Smooth muscle cell of the brain vasculature (primary cell): ENCODE data around the gene PTMA.

Experiments
- DNase-seq: peaks from one replicate; pipeline ENCODE4 v3.0.0-alpha.2; 2012; ENCODE audit warnings: low read depth, low spot score

Gene PTMA

DNA sequence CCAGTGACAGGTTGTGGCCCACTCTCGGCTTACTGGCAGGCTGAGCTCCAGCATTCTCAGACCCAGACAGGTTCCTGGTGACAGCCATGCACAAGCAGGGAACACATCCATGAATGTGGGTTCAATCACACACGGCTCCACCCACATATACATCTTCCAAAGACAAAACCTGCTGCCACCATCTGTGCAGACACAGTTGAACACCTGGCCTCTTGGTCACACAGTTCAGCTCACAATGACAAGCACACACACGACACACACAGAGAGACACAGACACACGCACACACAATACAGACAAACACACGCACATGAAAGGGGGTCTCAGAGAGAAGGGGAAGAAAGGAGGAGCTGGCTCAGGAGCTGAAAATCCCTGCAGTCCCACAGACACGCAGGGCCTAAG is 32.1 kb upstream of the PTMA start:
- no peak for DNase-seq

DNA sequence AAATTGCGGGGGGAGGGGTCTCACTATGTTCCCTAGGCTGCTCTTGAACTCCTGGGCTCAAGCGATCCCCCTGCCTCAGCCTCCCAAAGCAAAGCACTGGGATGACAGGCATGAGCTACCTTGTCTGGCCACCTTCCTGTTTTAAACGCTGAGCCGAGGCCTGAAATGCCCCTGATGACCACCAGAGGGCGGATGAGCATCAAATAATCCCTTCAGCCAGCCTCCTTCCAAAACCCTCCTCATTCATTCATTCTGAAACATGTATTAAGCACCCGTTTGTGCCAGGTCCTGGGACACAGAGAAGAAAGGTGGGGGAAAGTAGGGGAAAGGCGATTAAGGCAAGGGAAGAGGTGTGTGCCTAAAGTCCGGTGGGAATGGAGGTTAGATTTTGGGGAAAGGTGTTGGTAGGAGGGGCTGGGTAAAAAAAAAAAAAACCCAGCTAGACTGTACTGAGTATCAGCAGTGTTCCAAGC is 30.7 kb upstream of the PTMA start:
- no peak for DNase-seq

DNA sequence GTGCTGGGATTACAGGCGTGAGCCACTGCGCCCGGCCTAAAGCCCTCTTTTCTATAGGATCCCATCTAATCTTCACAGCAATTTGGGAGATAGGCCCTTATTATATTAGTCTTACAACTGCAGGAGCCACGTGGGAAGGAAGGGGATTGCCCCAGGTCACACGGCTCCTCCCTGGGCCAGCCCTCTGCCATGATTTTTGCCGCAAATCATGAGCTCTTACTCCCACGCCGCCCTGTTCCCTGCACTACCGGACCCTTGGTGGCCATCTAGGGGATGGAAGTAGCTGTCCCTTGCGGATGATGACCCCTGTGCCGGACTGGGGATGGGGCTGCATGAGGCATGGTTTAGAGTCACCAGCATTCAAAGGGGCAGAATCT is 28.4 kb upstream of the PTMA start:
- DNase-seq = no peak

DNA sequence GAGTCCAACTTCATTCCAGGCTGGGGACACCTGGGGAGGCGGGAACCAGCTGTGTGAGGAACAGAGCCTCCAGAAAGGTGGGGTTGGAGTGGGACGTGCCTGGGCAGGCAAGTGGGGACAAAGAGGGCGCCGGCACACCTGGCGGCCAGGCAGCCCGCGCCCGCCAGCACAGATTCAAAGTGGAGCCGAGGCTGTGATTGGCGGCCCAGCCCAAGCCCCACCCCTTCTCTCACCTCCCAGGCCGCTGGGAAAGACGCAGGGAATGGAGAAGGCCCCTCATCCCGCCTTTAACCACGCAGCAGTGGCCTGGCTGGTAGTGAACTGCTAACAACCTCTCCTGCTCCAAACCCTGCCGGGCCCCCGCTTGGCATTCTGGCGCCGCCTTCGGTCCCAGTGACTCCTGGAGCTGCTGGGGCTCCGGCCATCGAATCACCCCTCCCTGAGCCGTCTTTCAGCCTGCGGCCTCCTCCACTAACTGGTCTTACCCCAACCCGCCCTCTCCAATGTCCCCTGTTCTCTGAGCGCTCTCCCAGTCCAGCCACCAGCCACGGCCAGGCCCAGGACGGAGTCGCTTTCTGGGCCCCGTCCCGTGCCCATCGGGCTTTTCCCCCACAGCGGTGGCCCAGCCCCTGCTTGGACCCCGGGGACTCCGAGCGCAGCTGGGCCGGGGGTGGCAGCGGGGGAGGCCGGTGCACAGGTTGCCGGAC is 27.9 kb upstream of the PTMA start:
- no peak for DNase-seq

DNA sequence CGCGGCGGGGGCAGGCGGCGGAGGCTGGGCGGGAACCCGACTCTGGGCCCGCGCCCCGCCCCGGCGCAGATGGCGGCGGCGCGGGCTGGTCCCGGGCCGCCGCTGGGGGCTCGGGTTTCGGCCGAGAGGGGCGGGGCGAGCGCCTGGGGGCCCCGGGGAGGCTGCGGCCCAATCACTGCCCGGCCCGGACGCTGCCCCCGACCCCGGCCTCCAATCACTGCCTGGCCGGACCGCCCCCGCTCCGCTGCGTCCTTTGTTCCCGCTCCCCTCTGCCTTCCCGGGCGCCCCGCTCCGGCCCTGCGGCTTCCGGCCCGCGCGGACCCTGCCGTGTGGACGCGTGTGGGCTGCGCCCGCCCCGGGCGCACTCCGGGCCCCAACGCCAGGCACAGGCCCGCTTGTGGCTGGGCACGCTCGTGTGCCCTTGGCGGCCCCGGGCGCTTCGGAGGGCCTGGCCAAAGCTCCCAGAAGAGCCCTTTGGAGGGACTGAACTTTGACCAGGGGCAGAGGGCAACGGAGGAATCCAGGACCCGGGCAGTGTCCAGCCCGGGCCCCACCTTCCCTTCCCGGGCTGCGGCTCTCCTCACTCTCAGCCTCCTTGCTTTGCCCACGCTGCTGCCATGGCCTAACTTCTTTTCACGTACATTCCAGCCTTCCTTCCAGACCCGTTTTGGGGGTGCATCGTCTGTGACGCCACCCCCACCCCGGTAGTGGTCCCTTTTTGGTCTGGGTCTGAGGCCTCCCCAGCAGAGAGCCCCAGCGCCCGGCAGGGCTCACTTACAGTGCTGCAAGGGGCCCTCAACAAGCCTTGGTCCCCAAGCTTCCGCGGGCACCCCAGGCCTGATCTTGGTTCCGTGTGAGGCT is 27.1 kb upstream of the PTMA start:
- DNase-seq = no peak

DNA sequence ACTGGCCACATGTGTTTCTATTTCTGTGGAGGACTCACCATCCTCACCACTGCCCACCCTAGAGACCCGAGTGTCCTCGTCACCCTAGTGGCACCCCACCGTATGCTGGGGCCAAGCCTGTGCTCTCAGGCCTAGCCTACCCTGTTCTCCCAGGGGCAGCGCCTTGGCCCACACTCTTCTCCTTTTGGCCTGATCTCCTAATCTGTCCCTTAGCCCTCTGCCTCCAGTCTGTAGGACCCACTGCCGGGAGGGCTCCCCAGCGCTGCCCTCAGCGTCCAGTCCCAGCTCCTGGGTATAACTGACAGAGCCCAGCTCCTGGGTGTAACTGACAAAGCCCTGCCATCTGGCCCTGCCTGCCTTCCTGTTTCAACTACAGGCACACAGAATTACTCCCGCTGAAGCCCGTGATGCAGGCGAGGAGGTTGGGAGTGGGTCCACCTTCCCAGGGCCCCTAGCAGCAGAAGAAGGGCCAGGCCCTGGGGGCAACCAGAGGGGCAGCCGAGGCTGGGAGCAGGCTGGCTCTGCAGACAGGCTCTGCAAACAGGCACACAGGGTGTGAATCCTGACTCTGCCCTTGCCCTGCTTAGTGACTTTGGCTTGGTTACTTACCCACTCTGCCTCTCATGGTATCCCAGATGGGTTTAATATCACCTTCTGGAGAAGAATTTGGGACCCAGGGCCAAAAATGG is 25.6 kb upstream of the PTMA start:
- DNase-seq = no peak

DNA sequence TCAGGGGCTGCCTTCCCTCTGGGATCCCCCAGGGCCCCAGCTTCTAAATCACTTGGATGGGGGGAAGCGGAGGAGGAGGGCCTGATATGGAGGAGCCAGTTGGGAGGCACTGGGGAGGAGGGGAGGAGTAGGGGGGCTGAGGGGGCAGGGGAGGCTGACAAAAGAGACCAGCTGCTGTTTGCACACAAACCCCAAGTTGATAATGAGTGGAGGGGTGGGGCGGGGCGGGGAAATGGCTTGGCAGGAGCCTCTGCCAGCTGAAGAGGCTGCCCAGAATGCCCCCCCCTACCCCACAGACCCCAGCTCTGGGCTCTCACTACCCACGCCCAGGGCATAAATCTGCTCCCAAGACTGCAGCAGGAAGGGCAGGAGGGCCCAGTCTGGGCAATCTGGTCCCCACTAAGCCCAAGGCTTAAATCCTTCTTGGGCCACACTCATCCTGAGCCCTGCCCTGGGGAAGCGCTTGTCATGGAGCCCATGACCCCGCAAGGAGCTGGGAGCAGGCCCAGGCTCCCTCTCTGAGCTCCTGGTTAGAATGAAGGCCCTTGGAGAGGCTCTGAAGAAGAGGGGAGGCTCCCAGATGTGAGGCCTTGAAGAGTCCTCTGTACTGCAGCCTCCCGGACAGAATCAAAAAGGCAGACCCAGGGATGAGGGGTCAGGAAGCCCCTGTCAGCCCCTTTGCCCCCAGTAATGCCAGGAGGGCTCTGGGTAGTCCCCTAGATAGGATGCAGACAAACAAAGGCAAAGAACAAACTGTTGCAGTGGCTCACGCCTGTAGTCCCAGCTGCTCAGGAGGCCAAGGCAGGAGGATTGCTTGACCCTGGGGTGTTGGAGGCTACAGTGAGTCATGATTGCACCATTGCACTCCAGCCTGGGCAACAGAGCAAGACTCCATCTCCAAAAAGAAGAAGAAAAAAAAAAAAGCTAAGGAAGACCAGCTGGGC is 24.8 kb upstream of the PTMA start:
- no peak for DNase-seq

DNA sequence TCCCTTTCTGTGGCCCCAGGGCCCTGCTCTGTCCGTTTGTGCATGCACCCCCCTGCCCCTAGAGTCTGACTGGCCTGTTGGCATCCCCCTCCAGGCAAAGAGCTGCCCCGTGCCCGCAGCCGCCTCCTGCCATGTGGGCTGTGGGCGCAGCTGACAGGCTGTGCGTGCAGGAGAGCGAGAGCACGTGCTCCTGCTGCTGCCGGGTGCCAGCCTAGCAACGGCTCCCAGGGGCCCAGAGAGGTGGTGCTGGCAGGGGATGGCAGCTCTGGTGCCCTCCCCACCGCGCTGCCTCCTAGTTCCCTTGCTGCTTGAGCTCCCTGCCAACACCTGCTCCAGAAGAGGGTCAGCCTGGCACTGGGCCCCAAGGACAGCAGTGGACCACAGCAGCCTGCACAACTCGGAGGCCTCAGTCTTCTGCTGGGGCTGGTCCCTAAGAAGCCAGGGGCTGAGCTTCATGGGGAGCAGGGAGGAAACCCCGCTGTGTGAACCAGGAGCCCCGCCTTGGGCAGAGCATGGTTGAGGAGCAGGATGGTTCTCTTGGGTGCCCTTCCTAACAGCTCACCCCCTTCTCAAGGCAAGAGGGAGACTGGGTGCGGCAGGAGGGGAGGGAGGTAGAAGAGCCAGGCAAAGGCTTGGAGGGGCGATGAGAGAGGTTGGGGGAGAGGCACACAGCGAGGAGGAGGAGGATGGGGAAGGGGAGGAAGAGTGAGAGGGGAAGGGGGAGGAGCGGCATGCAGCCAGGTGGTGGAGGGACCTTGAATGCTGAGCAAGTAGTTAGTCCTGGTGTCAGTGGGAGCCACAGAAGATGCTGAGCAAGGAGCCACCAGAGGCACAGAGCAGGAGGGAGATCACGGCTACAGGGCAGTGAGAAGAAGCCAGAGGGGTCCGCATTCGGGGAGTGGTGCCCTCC is 23.8 kb upstream of the PTMA start:
- DNase-seq = no peak

DNA sequence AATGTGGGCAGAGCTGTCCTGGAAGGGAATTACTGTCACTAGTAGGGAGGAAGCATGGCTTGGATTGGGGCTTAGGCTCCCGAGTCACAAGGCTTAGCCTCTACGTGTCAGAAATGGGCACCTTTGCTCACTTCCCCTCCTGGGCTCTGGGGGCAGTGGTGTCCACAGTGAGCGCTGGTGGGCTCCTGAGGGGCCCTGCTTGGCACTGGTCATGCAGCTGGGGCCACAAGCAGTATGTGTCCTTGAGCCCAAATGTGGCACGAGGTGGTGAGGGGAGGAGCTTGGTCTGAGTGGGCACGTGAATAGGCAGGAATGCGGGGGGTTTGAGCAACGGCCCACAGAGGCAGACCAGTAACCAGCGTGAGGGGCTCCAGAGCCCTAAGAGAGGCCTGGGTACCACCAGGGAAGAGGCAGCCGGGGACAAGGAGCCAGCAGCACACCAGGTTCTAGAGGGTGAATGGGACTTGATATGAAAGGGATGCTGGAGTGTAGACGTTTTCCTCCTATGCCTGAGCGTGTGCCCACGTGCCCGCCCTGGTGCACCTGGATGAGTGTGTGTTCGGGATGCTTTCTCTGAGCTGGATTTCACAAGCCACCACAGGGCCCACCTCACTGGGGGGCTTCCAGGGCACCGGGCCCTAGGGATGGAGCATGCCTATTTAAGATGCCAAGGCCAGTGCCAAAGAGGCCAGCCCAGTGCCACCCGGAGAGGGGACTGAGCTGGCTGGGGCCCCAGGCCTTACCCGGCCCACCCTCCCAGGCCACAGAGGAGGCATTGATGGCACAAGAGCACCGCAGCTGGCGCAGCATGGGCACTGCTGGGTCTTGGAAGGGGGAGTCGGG is 22.8 kb upstream of the PTMA start:
- DNase-seq = no peak

DNA sequence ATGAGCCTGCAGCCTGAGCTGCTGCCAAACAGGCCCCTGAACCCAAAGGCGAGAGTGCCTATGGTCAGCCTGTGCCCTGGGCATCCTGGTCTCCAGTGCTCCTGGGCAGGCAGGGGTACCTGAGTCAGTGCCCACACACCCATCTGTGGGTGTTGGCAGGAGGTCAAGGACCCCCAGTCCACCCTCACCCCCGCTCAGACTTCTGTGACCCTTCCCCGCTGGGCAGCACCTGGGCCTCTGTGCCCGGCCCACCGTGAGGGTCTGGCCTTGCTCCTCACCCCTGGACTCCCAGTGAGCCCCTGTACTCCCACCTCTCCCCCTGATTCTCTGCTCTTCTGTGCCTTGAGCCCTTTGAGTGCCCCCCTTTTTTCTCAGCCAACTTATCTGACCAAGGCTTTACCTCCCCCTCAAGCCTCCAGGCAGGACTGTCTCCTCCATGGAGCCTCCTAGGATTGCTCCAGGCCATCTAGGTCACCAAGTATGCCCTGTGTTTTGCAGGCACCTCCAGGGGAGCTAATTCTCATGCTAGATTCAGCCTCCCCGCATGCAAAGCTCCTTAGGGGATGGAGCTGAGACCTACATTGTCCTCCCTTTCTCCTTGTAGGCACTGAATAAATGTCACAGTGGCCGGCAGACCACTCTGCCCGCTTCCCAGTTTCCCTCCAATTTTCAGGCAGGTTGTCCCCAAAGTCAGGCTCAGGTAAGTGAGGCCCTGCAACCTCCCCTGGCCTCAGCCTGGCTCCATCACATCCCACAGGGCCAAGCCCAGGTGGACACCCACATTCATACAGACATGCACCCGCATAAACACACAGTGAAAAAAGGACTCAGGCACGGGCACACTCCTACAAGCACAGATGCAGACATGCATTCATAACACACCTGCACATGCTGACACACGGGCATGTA is 21.9 kb upstream of the PTMA start:
- no peak for DNase-seq

DNA sequence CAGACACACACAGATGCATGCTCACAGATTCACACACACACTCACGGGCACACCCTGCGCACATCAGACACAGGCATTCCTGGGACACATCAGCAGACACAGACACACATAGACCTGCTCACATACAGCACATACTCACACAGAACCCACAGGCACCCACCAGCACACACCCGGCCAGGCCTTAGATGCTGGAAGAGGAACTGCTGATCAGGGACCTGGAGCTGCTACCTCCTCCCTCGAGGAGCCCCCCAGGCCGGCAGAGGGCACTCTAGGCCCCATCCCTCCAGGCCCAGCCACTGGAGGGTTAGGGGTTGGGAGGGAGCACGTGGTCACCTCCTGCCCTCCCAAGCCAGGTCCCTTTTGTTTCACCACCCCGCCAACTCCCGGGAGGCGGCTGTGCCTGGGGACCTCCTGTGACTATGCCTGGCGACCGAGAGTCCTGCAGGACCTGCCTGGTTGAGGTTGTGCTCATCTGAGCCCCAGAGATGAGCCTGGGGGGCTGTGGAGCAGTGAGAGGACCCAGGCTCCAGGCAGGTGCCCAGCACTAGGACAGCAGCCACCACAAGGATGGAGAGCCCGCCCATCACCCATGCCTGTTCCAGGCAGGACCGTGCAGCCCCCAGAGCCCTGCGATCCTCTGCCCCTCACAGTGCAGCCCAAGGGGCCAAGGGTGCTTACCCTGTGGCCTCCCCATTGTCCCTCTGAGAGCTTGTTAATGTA is 21.0 kb upstream of the PTMA start:
- DNase-seq = no peak

DNA sequence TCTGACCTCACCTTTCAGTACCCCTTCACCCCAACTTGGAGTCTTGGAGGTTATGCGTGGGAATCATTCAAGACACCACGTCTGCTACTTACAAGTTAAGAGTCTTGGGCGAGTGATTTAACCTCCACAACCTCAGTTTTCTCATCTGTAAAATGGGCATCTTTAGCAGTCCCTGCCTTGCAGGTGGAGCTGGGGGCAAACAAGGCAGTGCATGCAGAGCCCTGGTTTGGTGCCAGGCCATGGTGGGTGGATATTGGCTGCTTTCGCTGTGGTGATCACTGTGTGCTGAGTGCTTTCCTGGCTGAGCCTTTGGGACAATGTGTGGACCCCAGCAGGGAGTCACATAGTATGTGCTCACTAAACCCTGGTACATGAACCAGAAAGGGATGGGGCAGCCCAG is 20.4 kb upstream of the PTMA start:
- no peak for DNase-seq

DNA sequence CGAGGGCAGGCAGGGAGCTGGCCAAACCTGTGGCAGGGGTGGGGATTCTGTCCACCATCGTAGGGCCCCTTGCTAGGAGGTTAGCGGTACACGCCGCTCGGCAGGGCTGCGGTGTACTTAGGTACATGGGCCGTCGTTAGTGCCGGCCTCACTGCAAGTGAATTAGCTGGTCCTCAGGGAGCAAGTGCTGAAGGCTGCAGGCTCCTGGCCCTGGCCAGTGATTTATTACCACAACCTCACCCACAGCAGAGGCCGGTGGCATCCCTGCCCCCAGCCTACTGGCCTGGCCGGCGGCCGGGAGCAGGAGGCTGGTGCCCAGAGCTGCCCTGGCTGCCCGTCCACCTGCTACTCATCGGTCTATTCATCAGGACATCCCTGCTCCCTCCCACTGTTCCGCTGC is 19.6 kb upstream of the PTMA start:
- DNase-seq = no peak

DNA sequence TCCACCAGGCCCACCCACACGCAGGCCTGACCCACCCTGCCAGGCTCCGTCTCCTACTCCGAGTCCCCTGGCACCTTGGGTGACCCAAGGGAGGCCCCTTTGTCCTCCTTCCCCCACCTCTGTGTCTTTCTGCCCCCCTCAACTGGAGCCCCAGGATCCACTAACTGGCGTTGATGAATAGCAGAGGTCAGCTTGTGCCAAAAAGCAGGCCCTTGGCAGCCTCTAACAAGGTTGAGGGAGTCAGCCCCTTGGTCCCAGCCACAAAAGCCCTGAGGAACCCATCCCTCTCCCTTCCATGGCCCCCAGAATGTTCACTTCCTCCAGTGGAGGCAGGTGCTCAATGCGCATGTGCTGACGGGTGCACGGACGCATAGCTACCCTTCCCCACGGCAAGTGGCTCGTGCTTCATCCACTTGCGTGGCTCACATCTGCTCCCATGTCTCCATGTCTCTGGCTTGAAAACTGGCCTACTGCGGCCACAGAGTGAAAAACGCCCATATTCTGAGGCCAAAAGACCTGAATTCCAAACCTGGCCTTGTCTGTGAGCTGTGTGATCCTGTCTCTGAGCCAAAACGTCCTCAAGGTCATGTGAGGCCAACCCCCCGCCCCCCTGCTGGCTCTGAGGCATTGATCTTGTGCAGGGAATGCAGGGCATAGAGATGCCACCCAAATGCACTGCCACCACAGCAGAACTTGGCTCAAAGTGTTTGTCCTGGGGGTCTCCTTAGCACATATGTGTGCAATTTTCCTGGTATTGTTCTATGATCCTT is 19.0 kb upstream of the PTMA start:
- no peak for DNase-seq

DNA sequence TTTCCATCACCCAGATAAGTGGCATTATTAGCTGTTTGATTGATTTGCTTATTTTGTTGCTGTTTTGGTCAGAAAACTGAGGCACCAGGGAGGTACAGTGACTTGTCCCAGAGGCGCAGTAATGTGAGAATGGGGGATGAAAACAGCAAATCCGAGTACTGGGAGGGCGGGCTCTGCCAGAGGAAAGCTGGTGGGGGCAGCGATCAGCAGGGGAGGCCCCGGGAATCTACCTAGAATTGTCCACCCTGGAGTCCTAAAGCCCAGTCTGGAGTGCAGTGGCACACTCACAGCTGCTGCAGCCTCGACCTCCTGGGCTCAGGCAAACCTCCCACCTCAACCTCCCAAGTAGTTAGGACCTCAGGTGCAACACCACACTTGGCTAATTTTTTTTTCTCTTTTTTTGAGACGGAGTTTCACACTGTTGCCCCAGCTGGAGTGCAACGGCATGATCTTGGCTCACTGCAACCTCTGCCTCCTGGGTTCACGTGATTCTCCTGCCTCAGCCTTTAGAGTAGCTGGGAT is 17.0 kb upstream of the PTMA start:
- DNase-seq = no peak

DNA sequence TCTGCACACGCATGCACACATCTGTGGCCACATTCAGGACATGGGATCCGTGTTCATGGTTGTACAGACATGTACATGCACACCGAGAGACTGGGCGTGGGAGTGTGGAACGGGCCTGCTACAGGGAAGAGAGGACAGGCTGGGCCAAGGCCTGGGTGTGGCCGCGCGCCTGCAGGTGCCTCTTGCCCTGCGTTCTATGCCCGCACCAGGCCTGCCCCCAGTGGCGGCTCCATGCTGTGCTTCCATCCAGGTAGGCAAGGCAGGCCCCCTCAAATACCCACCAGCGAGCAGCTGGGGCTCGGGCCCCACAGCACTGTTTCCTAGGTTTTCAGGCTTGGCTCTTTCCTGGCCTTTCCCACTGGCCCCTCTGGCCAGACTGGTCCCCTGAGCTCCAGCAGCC is 15.5 kb upstream of the PTMA start:
- no peak for DNase-seq

DNA sequence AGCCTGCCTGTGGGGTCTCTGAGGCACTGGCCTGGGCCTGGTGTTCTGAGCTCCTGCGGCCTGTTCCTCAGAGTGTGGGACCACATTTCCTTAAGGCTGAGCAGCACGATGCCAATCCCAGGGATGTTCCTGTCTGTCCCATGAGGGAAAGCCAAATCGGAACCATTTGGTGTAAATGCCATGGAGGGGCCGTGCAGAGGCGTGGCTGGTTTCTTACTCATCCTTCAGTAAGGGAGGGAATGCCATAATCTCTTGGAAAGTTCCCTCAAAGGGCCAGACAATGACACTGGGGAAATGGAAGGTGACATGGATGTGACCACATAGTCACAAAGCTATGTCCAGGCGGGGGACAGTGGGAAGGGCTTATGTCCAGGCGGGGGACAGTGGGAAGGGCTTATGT is 14.4 kb upstream of the PTMA start:
- DNase-seq = no peak
